IPS-18c (cell line): Measurements from ENCODE around the gene PSAP.
"Not testable (repeated sequence)": the region's sequence is repeated elsewhere in the genome, so short reads cannot be mapped to it uniquely, and the experiment has no call there.

ENCODE experiments used
- H3K4me3 ChIP-seq: 2 replicates; pipeline ENCODE4 v1.7.0; 2013; ENCODE audit warnings: low read depth, mild to moderate bottlenecking, low read length, moderate library complexity; ENCODE audit not compliant: insufficient read depth
- H3K9me3 ChIP-seq: one replicate; pipeline ENCODE4 v1.6.1; 2013; ENCODE audit warnings: mild to moderate bottlenecking, low read length, moderate library complexity; ENCODE audit not compliant: control insufficient read depth, insufficient read depth

Gene PSAP

DNA sequence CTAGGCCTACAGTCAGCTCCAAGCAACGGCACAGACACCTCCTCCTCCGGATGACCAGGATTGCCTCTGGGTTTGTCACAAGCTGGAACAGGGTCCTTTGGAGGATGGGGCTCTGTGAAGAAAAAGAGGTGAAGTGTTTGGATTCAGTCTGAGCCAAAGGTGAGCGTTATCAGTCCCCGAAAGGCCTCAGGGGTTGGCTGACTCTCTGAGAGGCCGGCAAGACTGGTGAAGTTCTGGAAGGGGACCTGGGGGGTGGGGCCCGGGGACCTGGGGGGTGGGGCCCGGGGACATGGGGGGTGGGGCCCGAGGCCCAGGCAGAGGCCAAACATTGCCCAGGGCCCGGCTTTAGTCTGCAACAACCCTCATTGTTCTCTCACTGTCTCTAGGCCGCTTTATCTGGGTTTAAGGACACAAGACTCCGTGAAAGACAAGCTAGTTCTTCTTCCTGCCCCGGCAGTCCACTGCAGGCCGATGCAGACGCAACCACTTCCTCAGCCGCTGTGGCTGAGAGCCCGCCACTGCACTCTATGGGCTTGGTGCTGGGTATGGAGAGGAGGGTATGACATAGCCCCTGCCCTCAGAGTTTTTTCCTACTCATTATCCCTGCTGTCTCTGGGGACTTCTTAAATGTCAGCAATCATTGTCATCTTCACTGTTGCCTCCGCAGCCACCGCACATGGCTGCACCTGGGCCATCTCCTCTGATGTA lies 27.4 kb upstream of the PSAP start:
- peaks cover 3% of the 10 kb centered on the region for H3K9me3 ChIP-seq
- no peak overlapping the region for H3K4me3 ChIP-seq

DNA sequence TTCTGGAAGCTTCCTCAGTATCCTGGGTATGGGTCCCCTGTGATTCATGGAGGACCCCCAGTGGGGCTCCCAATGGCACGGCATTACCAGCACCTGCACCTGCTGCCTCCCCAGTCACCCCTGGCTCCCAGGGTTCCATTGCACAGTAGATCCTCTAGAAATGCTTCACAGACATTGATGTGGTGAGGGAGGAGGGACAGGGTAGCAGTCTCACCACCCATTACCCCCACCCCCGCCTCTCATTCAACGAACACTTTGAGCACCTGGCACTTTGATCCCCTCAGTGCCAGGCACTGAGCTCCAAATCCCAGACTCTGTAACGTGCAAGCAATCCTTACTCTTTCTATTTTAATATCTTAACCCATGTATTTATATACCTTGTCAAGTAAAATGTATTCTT lies 26.8 kb upstream of the PSAP start:
- peaks cover 3% of the 10 kb centered on the region for H3K9me3 ChIP-seq
- H3K4me3 ChIP-seq = no peak overlapping the region

DNA sequence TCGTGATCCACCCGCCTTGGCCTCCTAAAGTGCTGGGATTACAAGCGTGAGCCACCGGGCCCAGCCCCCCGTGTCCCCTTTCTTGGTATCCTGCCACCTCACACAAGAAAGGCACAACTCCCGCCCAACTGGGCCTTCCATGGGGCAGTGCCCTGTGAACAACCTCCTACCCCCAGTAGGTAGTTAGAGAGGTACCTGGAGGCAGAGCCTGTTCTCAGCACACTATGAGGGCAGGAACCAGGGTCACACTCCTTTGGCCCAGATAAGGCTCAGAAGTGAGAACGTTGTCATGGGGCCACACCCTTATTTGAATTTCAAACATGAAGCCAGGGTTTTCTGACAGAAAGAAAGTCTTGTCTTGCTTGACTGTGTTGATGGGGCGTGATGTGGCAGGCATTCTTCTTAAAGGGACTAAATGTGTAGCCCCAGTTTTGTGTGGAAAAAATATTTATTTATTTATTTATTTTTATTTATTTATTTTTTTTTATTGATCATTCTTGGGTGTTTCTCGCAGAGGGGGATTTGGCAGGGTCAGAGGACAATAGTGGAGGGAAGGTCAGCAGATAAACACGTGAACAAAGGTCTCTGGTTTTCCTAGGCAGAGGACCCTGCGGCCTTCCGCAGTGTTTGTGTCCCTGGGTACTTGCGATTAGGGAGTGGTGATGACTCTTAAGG lies 23.8 kb upstream of the PSAP start:
- H3K4me3 ChIP-seq, H3K9me3 ChIP-seq: not testable (repeated sequence)

DNA sequence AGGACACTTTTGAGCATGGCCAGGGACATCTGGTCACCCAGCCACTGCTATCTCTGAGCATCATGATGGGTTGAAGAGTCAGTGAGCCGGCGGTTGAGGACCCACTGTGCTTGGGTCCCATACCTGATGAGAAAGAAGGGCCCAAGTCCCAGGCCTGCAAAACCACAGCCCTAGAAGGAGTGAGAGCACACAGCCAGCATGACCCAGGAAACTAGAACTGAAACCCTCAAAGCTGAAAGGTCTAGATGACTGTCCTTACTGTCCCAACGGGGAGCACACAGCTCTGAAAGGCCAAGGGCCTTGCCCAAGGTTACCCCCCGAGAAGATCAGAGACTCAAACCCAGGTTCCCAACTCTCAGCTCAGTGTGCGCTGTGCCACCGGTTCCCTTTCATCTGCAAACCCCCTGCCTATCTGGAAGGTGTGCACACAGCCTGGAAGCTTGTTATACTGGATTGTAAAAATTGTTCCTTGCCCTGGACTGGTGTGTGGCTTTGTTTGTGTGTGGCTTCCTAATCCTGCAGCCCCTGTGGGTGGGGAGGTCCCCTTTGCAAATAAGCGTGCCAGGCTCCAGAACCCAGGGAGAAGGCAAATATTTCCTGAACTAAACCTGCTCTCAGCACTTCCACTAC lies 22.6 kb upstream of the PSAP start:
- peaks cover 3% of the 10 kb centered on the region for H3K9me3 ChIP-seq
- H3K4me3 ChIP-seq = no peak overlapping the region

DNA sequence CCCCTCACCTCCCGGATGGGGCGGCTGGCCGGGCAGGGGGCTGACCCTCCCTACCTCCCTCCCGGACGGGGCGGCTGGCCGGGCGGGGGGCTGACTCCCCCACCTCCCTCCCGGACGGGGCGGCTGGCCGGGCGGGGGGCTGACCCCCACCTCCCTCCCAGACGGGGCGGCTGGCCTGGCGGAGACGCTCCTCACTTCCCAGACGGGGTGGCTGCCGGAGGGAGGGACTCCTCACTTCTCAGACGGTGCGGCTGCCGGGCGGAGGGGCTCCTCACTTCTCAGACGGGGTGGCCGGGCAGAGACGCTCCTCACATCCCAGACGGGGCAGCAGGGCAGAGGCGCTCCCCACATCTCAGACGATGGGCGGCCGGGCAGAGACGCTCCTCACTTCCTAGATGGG lies 18.6 kb upstream of the PSAP start:
- H3K4me3 ChIP-seq, H3K9me3 ChIP-seq: not testable (repeated sequence)

DNA sequence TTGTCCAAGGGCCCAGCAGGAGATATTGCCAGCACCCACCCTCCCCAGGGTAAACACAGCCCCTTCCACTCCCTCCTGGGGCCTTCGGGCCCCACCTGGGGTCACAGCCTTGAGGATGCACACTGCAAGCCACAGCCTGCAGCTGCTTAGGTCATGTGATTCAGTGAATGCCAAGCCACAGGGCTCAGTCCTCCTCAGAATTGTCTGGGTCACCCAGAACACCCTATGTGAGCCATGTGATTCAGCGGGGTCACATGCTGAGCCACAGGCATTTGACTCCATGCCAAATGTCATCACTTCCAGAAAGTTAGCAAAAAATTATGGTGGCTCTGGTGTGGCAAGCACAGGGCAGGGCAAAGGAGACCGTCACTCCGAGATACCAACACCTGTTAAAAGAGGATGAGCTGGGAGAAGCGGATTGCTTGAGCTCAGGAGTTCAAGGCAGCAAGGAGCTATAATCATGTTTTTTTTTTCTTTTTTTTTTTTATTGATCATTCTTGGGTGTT lies 17.2 kb upstream of the PSAP start:
- H3K9me3 ChIP-seq = no peaks in the 10 kb centered on the region
- no peak overlapping the region for H3K4me3 ChIP-seq

DNA sequence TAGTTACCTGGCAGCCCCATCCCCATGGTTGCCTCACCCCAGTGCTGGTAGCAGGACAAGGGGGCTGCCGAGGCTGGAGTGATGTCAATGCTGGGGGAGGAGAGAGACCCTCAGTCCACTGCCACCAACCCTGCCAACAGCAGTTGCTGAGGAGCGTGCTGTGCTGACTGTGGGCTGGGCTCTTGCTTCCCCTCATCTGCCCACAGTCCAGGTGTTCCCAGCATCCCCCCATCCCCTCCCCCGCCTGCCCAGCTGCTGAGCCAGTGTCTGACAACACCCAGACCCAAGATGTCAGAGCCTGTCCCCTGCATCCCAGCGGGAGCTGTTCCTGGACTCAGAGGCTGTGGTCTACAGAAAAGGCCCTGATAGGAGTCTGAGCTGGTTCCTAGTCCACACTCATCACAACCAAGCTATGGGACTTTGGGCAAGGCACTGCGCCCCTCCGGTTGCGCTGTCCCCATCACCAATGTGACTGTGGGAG lies 14.6 kb upstream of the PSAP start:
- Histone ChIP-seq H3K4me3 (no peak overlapping the region), H3K9me3 (no peaks in the 10 kb centered on the region)

DNA sequence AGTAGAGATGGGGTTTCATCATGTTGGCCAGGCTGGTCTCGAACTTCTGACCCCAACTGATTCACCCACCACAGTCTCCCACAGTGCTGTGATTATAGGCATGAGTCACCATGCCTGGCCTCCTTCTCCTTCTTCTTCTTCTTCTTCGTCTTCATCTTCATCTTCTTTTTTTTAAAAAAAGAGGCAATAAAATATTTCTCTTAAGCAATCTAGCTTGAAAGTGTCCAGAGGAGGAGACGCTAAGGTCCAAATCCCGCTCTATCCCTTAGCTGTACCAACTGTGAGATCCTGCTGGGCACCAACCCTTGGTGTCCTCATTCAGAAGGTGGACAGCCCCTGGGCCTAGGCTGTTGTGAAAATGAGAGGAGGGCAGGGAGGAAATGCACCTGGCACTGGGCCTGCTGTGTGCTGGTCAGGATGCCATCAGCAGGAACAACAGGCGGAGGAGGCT lies 13.9 kb upstream of the PSAP start:
- Histone ChIP-seq H3K9me3 (no peaks in the 10 kb centered on the region), H3K4me3 (no peak overlapping the region)

DNA sequence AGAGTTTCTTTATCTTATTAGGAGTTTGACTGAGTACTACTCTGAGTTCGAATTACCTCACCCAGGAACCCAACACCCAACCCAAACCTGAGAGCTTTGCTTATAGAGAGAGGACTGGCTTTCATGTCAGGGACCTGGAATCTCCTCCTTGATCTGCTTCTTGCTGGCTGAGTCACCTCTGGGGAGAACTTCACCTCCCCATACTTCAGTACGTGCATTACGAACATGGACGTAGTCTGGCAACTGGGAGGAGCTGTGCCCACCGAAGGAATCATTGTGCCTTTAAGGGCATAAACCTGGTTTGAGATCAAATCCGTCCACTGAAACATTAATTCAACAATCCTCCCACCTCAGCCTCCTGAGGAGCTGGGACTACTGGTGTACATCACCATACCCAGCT lies 12.2 kb upstream of the PSAP start:
- Histone ChIP-seq H3K4me3 (no peak overlapping the region), H3K9me3 (no peaks in the 10 kb centered on the region)

DNA sequence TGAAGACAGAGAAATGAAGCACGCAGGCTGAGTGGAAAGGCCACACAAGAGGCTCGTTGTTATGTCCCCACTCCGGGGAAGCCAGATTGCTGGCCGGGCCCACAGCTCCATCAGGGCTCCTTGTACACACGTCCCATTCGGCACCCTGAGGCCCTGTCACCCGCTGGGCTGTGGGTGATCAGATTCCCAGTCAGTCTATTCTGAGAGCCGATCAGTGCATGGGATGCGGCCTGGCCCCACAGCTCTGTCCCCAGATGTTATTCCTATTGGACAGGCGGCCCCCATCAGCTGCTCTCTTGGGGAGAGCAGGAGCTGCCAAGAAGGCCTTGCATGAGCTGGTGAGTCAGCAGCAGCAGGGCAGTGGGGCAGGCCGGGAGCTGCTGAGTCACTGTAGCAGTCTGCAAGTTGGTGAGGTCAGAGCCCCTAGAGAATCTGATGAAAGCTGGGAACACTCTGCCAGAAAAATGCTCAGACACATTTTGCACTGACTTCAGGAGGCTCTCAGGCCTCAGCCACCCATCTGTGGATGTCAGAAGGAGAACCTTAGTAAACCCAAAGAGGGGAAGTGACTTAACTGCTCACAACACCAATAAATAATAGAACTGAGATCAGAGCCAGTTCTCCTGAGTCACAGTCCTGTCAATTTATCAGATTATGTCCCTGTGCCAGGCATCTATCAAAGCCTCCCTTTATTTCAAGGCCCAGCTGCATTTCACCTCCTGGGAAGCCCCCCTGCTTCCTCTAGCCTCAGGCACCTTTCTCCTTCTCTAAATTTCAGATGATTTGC lies 9.4 kb upstream of the PSAP start:
- H3K4me3 ChIP-seq = no peak overlapping the region

DNA sequence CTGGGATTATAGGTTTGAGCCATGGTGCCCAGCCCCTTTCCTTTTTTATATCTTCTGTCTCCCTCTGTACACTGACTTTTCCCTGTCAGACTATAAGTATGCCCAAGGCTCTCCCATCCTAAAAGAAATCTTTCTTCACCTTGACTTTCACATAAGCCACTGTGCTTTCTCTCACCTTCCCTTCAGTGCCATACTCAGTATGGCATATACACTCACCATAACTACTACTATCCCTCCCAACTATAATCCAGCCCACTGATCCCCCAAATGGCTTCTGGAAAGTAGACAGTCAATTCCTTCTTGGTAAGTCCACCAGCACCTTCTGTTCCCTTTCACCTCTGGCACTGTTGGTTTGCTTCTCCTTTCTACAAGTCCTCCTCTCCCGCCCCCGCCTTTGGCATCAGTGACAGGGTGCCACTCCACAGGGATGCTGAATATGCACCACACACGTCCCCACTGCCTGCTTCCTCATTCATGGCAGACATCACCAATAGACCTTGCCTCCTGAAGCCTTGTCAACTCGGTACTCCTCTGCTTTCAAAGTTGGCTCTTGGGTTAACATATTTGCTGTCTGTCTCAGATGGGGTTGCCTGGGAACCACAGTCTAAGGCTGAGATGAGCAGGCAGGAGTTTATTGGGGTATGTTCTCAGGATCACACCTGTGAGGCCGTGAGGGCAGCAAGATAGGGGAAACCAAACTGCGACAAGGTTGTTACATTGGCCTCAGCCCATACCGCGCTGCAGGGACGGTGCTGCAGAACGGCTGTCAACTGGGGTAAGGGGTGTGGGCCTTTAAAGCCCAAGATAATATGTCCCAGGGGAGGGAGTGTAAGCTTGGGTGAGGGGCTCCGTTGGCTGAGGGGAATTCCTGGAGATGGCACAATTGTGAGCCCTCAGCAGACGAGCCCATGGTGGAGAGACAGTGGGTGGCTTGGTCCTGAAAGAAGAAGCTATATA lies 7.2 kb upstream of the PSAP start:
- no peaks in the 10 kb centered on the region for H3K9me3 ChIP-seq
- H3K4me3 ChIP-seq = no peak overlapping the region

More for the DNA sequence above, 9.4 kb upstream of the PSAP start:
- no peaks in the 10 kb centered on the region for H3K9me3 ChIP-seq

DNA sequence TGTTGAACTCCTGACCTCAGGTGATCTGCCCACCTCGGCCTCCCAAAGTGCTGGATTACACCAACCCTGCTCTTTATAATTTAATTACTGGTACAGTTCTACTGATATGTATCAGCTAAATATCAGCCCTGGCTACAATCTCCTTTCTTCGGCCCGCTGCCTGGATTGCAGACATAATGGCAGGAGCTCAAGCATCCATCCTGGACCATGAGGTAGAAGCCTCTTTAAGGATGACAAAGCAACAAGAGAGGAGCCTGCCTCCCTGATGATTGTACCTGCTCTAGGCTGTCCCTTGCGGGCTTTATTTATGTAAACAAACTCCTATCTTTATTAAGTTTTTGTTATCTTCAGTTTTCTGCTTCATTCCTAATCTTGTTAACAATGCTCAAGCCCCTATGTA lies 5.6 kb upstream of the PSAP start:
- Histone ChIP-seq H3K9me3 (no peaks in the 10 kb centered on the region), H3K4me3 (no peak overlapping the region)

DNA sequence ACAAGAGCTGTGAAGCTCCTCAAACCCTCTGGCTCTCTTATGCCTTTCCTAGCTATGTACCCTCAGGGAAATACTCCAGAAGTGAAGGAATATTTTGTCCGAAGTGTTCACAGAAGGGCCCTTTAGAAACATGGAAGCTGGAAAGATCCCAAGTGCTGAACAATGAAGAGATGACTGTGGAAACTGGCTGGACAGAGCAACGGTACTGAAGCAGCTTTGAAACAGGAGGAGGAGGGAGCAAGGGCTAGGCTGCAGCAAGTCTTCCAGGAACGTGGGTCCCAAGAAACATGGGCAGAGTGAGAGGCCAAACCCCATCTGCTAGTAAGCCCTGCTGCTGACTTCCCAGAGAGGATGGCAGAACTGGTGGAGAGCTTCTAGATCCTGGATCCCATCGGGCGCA lies 3.0 kb upstream of the PSAP start:
- Histone ChIP-seq H3K4me3 (no peak overlapping the region), H3K9me3 (no peaks in the 10 kb centered on the region)

DNA sequence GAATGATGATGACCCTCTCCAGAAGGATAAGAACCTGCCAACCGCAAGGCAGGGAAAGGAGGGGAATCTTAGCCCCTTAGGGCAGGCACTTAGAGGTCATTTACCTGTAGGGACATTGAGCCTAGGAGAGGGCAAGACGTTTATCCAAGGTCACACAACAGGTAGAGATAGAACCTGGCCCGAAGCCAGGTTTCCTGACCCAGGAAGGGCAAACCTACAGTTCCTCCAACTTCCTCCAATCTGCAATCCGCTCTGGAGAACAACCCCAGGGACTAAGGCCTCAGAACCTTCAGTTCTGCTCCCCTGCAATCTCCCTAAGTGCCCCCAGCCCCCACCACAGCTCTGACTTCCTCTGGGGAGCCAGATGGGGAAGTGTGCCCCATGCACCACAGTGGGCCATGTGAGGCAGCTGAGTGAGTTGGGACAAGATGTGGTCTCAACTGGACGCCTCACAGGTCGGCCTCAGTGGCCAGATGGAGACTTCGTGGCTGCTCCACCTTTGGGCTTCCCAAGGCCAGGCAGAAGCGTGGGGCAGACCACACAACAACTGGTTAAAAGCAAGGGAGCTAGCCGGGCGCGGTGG lies 1.4 kb upstream of the PSAP start:
- no peaks in the 10 kb centered on the region for H3K9me3 ChIP-seq

DNA sequence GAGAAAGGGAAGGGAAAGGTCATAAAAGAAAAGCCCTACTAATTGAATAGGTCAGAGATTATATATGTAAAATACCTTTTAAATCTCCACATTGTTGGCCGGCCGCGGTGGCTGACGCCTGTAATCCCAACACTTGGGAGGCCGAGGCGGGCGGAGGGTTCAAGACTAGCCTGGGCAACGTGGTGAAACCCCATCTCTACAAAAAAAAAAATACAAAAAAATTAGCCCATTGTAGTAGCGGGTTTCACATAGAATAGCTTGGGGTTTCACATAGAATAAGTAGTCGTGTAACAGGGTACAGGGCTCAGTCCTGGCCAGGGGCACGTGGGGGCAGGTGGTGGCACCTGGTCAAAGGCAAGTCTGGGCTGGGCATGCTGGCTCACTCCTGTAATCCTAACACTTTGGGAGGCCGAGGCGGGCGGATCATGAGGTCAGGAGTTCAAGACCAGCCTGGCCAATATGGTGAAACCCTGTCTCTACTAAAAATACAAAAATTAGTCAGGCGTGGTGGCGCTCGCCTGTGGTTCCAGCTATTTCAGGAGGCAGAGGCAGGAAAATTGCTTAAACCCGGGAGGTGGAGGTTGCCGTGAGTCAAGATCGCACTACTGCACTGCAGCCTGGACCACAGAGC lies 529 bp upstream of the PSAP start:
- not testable (repeated sequence) for H3K4me3 ChIP-seq, H3K9me3 ChIP-seq

More for the DNA sequence above, 1.4 kb upstream of the PSAP start:
- no peak overlapping the region for H3K4me3 ChIP-seq
